H1 (cell line): ENCODE results near the gene DUSP1.

Experiments
- BCL11A ChIP-seq, 2 experiments: IDR thresholded peaks; one replicate each; pipeline ENCODE4 v1.6.1; 2011; ENCODE audit warnings: low read depth in 2 of 2, low read length in 2 of 2, mild to moderate bottlenecking in 2 of 2
- SIN3A ChIP-seq, 2 experiments: IDR thresholded peaks in 1 of 2; conservative IDR thresholded peaks in 1 of 2; 2 replicates each; pipeline ENCODE4 v1.6.1; 2011 to 2012; ENCODE audit warnings: low read length in 2 of 2, improper control_type of control experiment in 1 of 2, low read depth in 1 of 2, mild to moderate bottlenecking in 1 of 2
- YY1 ChIP-seq: IDR thresholded peaks from 2 replicates; pipeline ENCODE4 v1.6.1; 2011; ENCODE audit warnings: low read depth, mild to moderate bottlenecking, low read length
- TF ChIP-seq, protein P1 (sequence below), 3 experiments: IDR thresholded peaks; 1 replicate in 2 of 3; 2 replicates in 1 of 3; pipeline versions ENCODE4 v1.5.1 to v1.6.1; 2011; ENCODE audit warnings: low read length in 3 of 3, mild to moderate bottlenecking in 3 of 3, inconsistent platforms in 2 of 3, low read depth in 1 of 3, moderate library complexity in 1 of 3; ENCODE audit not compliant: insufficient read depth in 1 of 3; ENCODE audit errors: control extremely low read depth in 1 of 3

GRCh38 chr5:172788771-172789686, 18.0 kb upstream of the DUSP1 start:
- TF ChIP-seq, protein P1, sequence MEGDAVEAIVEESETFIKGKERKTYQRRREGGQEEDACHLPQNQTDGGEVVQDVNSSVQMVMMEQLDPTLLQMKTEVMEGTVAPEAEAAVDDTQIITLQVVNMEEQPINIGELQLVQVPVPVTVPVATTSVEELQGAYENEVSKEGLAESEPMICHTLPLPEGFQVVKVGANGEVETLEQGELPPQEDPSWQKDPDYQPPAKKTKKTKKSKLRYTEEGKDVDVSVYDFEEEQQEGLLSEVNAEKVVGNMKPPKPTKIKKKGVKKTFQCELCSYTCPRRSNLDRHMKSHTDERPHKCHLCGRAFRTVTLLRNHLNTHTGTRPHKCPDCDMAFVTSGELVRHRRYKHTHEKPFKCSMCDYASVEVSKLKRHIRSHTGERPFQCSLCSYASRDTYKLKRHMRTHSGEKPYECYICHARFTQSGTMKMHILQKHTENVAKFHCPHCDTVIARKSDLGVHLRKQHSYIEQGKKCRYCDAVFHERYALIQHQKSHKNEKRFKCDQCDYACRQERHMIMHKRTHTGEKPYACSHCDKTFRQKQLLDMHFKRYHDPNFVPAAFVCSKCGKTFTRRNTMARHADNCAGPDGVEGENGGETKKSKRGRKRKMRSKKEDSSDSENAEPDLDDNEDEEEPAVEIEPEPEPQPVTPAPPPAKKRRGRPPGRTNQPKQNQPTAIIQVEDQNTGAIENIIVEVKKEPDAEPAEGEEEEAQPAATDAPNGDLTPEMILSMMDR (IDR thresholded peaks at IDR 0.05; ENCODE audit: control extremely low read depth in 1 of 3, insufficient read depth in 1 of 3, low read depth in 1 of 3, low read length in 3 of 3): no peak
- TF ChIP-seq BCL11A (IDR thresholded peaks at IDR 0.05; ENCODE audit: low read depth in 2 of 2, low read length in 2 of 2): no peak
- TF ChIP-seq SIN3A (conservative IDR thresholded peaks at IDR 0.05 in 1 of 2, IDR thresholded peaks at IDR 0.05 in 1 of 2; ENCODE audit: low read depth in 1 of 2, low read length in 2 of 2): no peak
- no peak for TF ChIP-seq YY1
